HFF-Myc (cell line): ENCODE data around the gene ITPRIPL2.
A peak's percentile ranks its signal among the peaks of the same experiment; 100 is the strongest.

Source experiments
- DNase-seq: peaks from one replicate; pipeline ENCODE4 v3.0.0-alpha.2; 2011; ENCODE audit warnings: low read depth; ENCODE audit errors: extremely low read depth
- H3K4me3 ChIP-seq: replicated peaks from 2 replicates; pipeline ENCODE4 v1.5.1; 2011; ENCODE audit warnings: low read depth, mild to moderate bottlenecking, control low read depth, low read length
- CTCF ChIP-seq: IDR thresholded peaks from 2 replicates; pipeline ENCODE4 v1.5.1; 2012; ENCODE audit warnings: mild to moderate bottlenecking, low read depth, low read length, control low read depth; ENCODE audit errors: missing control alignments

Gene ITPRIPL2

GRCh38 chr16:19136549-19137196, 22.9 kb downstream of the ITPRIPL2 start:
- TF ChIP-seq CTCF: no peak
- no peak overlapping the region for H3K4me3 ChIP-seq
- no peak for DNase-seq

GRCh38 chr16:19137201-19138128, 23.7 kb downstream of the ITPRIPL2 start:
- no peak overlapping the region for H3K4me3 ChIP-seq
- DNase-seq: no peak
- TF ChIP-seq CTCF: no peak

GRCh38 chr16:19138601-19139000, 24.8 kb downstream of the ITPRIPL2 start:
- H3K4me3 ChIP-seq: no peak overlapping the region
- no peak for TF ChIP-seq CTCF
- peak; percentile 60 for DNase-seq

GRCh38 chr16:19139436-19140091, 25.8 kb downstream of the ITPRIPL2 start:
- no peak for DNase-seq
- TF ChIP-seq CTCF: no peak
- no peak overlapping the region for H3K4me3 ChIP-seq

- DNase-seq: no peak
- no peak for TF ChIP-seq CTCF
- H3K4me3 ChIP-seq: no peak overlapping the region
These were observed 26.6 kb downstream of the ITPRIPL2 start for GRCh38 chr16:19140396-19140795.

- no peak for TF ChIP-seq CTCF
- H3K4me3 ChIP-seq: no peak overlapping the region
- DNase-seq: no peak
These were observed 29.3 kb downstream of the ITPRIPL2 start for GRCh38 chr16:19142939-19143598.
